Panc1 (cell line): ENCODE results near the gene IL16. TPM values are rescaled to one million over a fixed set of nuclear protein-coding genes. Genes with fewer than 3 reads are reported as not detected.

Experiments
- ATAC-seq: fragments of 200-7000 bp; cut with Tn5 transposase; 2 replicates; pipeline ENCODE4 v1.9.1; 2020; ENCODE audit warnings: mild to moderate bottlenecking, moderate library complexity
- BruUV-seq: library from RNA; stranded (reverse); fragments of 400-500 nt; replicated peaks from 2 replicates; lab custom pipeline; 2021; lab: Mats Ljungman, UMichigan
- CTCF ChIA-PET: fragments of 300-600 bp; sonication (Branson Sonifier 250); formaldehyde crosslinking; loops from one replicate; lab custom pipeline; 2022; ENCODE audit warnings: antibody characterized with exemption; lab: Charles Lee
- POLR2A ChIA-PET: fragments of 300-600 bp; sonication (Branson Sonifier 250); formaldehyde crosslinking; loops from one replicate; lab custom pipeline; 2022; ENCODE audit warnings: antibody characterized with exemption; lab: Charles Lee
- DNase-seq: peaks from one replicate; pipeline ENCODE4 v3.0.0-alpha.2; 2010; ENCODE audit warnings: low read depth, low spot score
- H3K27ac ChIP-seq: 2 replicates; pipeline ENCODE4 v1.5.1; 2011; ENCODE audit warnings: mild to moderate bottlenecking, low read length, inconsistent platforms
- H3K27me3 ChIP-seq: fragments of 200-500 bp; sonication (Bioruptor generic); 2 replicates; pipeline ENCODE4 v1.6.0; 2014; ENCODE audit warnings: low read length, inconsistent platforms; ENCODE audit not compliant: control insufficient read depth, insufficient read depth
- H3K36me3 ChIP-seq: fragments of 200-500 bp; sonication (Bioruptor generic); 2 replicates; pipeline ENCODE4 v1.5.1; 2014; ENCODE audit warnings: inconsistent platforms, mild to moderate bottlenecking, low read length, moderate library complexity; ENCODE audit not compliant: control insufficient read depth, insufficient read depth
- H3K4me1 ChIP-seq: 2 replicates; pipeline ENCODE4 v1.5.1; 2011; ENCODE audit warnings: inconsistent platforms, mild to moderate bottlenecking, low read length, moderate library complexity; ENCODE audit not compliant: control insufficient read depth, insufficient read depth
- H3K4me3 ChIP-seq, 2 experiments: 2 replicates each; pipeline ENCODE4 v1.5.1; 2011 to 2012; ENCODE audit warnings: low read depth in 2 of 2, low read length in 2 of 2, mild to moderate bottlenecking in 2 of 2, inconsistent platforms in 1 of 2, moderate library complexity in 1 of 2
- H3K9me3 ChIP-seq: fragments of 200-500 bp; sonication (Bioruptor generic); 2 replicates; pipeline ENCODE4 v1.5.1; 2014; ENCODE audit warnings: low read depth, mild to moderate bottlenecking, inconsistent platforms, low read length, moderate library complexity; ENCODE audit not compliant: control insufficient read depth, insufficient read depth
- POLR2AphosphoS5 ChIP-seq: IDR thresholded peaks from 2 replicates; pipeline ENCODE4 v1.6.1; 2012; ENCODE audit warnings: mild to moderate bottlenecking, low read depth, low read length, moderate library complexity
- SIN3A ChIP-seq: IDR thresholded peaks from 2 replicates; pipeline ENCODE4 v1.6.1; 2012; ENCODE audit warnings: low read depth, mild to moderate bottlenecking, low read length, moderate library complexity, borderline replicate concordance; ENCODE audit not compliant: insufficient read depth
- TCF7L2 ChIP-seq: IDR thresholded peaks from 2 replicates; pipeline ENCODE4 v1.6.1; 2011; ENCODE audit warnings: mild to moderate bottlenecking, low read depth, low read length, inconsistent platforms
- in situ Hi-C: cut with HindIII; loops from 2 replicates; pipeline ENCODE4 v1.10.0; 2016; ENCODE audit warnings: low sequenced_read_pairs, low pct_unique_long_range_greater_than_20kb
- intact Hi-C: fragments of 100-400 bp; cut with micrococcal nuclease; formaldehyde crosslinking; loops from one replicate; pipeline ENCODE4 v1.10.0; 2022; ENCODE audit not compliant: unreplicated experiment
- total RNA-seq: library from RNA; stranded (reverse); gene quantifications from one replicate; pipeline ENCODE4 v1.2.1, GENCODE V29; 2021; ENCODE audit not compliant: unreplicated experiment
- TF ChIP-seq, protein P1 (sequence below): fragments of 450-650 bp; IDR thresholded peaks from 2 replicates; pipeline ENCODE4 v1.5.1; 2017; ENCODE audit warnings: mild to moderate bottlenecking
- TF ChIP-seq, protein P2 (sequence below), 2 experiments: IDR thresholded peaks; 2 replicates each; pipeline ENCODE4 v1.6.1; 2011 to 2012; ENCODE audit warnings: low read depth in 2 of 2, control low read depth in 1 of 2, low read length in 1 of 2, mild to moderate bottlenecking in 1 of 2, moderate library complexity in 1 of 2; ENCODE audit not compliant: insufficient read depth in 1 of 2

IL16 gene
- total RNA-seq, 1 experiment from 2014 or later, result 1.0 TPM

DNA sequence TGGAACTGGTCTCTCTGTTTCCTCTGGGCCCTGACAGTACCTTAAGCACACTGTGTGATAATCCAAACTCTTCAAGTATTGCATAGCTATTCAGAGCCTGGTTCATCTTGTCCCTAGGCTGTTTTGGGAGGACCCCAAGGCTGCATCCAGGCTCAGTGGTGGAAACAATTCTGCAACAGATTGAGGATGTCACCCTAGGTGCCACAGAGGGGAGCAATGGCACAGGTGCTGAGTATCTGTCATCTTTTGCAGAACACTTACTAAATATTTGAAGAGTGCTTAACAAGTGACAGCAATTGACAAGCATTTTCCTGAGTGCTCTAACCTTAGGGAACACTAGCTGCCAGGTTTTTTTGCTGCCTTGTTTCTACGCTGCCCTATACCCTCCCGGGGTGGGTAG is 99.5 kb downstream of the IL16 start:
- ATAC-seq (no peak), DNase-seq (no peak)
- Histone ChIP-seq H3K4me3 (no peak overlapping the region), H3K27ac (no peak overlapping the region), H3K9me3 (no peaks in the 10 kb centered on the region), H3K4me1 (no peaks in the 10 kb centered on the region), H3K36me3 (no peaks in the 10 kb centered on the region), H3K27me3 (peaks cover 5% of the 10 kb centered on the region)
- CTCF ChIA-PET, result no interaction called here
- POLR2A ChIA-PET, result no interaction called here
- TF ChIP-seq POLR2AphosphoS5 (no peak), TCF7L2 (no peak), SIN3A (no peak)
- TF ChIP-seq, protein P1, sequence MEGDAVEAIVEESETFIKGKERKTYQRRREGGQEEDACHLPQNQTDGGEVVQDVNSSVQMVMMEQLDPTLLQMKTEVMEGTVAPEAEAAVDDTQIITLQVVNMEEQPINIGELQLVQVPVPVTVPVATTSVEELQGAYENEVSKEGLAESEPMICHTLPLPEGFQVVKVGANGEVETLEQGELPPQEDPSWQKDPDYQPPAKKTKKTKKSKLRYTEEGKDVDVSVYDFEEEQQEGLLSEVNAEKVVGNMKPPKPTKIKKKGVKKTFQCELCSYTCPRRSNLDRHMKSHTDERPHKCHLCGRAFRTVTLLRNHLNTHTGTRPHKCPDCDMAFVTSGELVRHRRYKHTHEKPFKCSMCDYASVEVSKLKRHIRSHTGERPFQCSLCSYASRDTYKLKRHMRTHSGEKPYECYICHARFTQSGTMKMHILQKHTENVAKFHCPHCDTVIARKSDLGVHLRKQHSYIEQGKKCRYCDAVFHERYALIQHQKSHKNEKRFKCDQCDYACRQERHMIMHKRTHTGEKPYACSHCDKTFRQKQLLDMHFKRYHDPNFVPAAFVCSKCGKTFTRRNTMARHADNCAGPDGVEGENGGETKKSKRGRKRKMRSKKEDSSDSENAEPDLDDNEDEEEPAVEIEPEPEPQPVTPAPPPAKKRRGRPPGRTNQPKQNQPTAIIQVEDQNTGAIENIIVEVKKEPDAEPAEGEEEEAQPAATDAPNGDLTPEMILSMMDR, result no peak
- TF ChIP-seq, protein P2, sequence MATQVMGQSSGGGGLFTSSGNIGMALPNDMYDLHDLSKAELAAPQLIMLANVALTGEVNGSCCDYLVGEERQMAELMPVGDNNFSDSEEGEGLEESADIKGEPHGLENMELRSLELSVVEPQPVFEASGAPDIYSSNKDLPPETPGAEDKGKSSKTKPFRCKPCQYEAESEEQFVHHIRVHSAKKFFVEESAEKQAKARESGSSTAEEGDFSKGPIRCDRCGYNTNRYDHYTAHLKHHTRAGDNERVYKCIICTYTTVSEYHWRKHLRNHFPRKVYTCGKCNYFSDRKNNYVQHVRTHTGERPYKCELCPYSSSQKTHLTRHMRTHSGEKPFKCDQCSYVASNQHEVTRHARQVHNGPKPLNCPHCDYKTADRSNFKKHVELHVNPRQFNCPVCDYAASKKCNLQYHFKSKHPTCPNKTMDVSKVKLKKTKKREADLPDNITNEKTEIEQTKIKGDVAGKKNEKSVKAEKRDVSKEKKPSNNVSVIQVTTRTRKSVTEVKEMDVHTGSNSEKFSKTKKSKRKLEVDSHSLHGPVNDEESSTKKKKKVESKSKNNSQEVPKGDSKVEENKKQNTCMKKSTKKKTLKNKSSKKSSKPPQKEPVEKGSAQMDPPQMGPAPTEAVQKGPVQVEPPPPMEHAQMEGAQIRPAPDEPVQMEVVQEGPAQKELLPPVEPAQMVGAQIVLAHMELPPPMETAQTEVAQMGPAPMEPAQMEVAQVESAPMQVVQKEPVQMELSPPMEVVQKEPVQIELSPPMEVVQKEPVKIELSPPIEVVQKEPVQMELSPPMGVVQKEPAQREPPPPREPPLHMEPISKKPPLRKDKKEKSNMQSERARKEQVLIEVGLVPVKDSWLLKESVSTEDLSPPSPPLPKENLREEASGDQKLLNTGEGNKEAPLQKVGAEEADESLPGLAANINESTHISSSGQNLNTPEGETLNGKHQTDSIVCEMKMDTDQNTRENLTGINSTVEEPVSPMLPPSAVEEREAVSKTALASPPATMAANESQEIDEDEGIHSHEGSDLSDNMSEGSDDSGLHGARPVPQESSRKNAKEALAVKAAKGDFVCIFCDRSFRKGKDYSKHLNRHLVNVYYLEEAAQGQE (IDR thresholded peaks at IDR 0.05; ENCODE audit: insufficient read depth in 1 of 2, low read depth in 2 of 2, low read length in 1 of 2), result no peak
- intact Hi-C loops (no loop called here), in situ Hi-C loops (no loop called here)
- no TSS peak for BruUV-seq

DNA sequence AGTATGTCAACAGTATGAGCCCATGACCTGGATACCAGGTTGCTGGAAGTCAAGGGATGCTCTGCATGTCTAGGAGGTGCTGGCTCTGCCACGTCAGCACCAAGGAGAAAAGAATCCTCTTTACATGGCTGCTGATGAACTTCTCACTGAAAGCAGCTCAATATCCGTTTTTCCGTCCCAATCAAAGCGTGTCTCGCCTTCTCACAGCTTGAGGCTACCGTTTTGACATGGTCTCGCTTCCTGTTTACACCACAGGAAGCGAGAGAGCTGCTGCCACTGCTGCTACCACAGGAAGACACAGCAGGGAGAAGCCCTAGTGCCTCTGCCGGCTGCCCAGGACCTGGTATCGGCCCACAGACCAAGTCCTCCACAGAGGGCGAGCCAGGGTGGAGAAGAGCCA is 100.0 kb downstream of the IL16 start:
- DNase-seq (no peak), ATAC-seq (no peak)
- H3K4me1 ChIP-seq, result no peaks in the 10 kb centered on the region
- BruUV-seq, result no TSS peak
- H3K27me3 ChIP-seq, result peaks cover 4% of the 10 kb centered on the region; the same call in 1 of the 2 replicates
- ChIA-PET CTCF (no interaction called here), POLR2A (no interaction called here)
- no peaks in the 10 kb centered on the region for H3K36me3 ChIP-seq
- TF ChIP-seq SIN3A, result no peak
- TF ChIP-seq POLR2AphosphoS5, result no peak
- TF ChIP-seq, protein P2 (IDR thresholded peaks at IDR 0.05; ENCODE audit: insufficient read depth in 1 of 2, low read depth in 2 of 2, low read length in 1 of 2), result no peak
- TF ChIP-seq, protein P1, result no peak
- no peak for TF ChIP-seq TCF7L2
- intact Hi-C loops (no loop called here), in situ Hi-C loops (no loop called here)
- H3K27ac ChIP-seq, result no peak overlapping the region
- H3K9me3 ChIP-seq, result no peaks in the 10 kb centered on the region
- H3K4me3 ChIP-seq, result no peak overlapping the region
